ENCODE results near the gene KCNQ2.

GRCh38 chr20:63513207-63513606 is 40.8 kb upstream of the KCNQ2 start:
- TF ChIP-seq YY1 (IDR thresholded peaks at IDR 0.05; ENCODE audit: low read depth), result no peak
- no peak for TF ChIP-seq MAX (IDR thresholded peaks at IDR 0.05)
- TF ChIP-seq RAD21 (IDR thresholded peaks at IDR 0.05; ENCODE audit: low read depth), result no peak
- TF ChIP-seq TAF1 (IDR thresholded peaks at IDR 0.05; ENCODE audit: low read depth), result no peak
